RCC 7860 (cell line): Measurements from ENCODE around the gene ADTRP.

ENCODE experiments used
- DNase-seq: peaks from one replicate; pipeline ENCODE4 v3.0.0-alpha.2; 2015; ENCODE audit warnings: low spot score
- FAIRE-seq: peaks from 2 replicates; lab custom pipeline; 2012; peaks lifted over from hg19 to GRCh38; lab: Jason Lieb, UNC

The ADTRP gene

GRCh38 chr6:11778648-11779328 is at the start of gene ADTRP:
Gene ADTRP, minus strand, starts transcription at chr6:11778803. Its CDS starts 44 bp downstream, at chr6:11778759.
- FAIRE-seq (no peak), DNase-seq (no peak)

DNA sequence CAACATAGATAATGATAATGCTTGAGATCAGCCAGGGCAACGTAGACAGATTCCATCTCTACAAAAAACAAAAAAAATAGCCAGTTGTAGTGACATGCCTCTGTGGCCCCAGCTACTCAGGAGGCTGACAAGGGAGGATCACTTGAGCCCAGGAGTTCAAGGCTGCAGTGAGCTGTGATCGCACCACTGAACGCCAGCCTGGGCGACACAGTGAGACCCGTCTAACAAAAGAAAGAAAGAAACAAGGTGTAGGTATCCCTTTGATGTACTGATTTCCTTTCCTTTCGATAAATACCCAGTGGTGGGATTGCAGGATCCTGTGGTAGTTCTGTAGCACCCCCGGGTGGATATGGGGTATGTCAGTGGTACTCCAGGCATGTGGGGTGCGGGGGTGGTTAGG is 48.2 kb upstream of the ADTRP start:
- DNase-seq: no peak
- no peak for FAIRE-seq

DNA sequence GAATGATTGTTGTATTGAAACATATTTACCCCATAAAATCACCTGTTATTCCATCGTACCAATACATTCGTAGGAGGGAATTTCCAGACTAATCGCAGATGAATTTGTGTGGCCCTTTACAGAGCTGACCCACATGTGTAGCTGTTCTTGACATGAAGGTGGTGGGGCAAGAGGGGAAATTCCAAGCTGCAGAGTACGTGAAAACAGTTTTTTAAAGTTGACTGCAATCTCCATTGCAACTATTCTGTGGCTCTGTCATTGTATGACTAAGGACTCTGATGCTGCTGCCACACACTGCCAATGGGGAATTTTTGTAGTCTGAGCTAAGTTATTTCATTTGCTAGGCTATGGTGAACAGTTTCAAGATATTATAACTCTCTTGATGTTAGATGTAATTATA is 46.4 kb upstream of the ADTRP start:
- FAIRE-seq (no peak), DNase-seq (peak; percentile 56)

- FAIRE-seq (no peak), DNase-seq (no peak)
Measured at GRCh38 chr6:11822346-11822745, 43.7 kb upstream of the ADTRP start.

DNA sequence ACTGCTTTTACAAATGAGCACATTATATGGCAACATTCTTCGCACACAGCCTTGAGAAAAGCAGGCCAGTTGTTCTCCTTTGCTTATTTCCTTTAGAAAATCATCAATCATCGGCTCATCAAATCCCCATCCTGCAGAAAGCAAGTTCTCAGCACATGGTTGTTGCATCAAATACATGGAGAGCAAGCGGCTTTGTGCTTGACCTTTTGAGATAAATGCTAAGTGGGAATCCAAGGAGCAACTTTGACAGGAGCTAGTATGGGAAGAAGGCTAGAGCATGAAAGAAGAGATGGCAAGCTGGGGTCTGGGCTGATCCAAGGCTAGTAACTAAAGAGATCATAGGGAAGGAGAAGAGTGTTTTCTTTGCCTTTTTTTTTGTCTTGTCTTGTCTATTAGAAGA is 43.2 kb upstream of the ADTRP start:
- FAIRE-seq (no peak), DNase-seq (no peak)

- DNase-seq: no peak
- FAIRE-seq: no peak
Measured at GRCh38 chr6:11820821-11821220, 42.2 kb upstream of the ADTRP start.

- DNase-seq (no peak), FAIRE-seq (no peak)
Measured at GRCh38 chr6:11819486-11819885, 40.9 kb upstream of the ADTRP start.

- FAIRE-seq (peak; percentile 89), DNase-seq (peak; percentile 68)
Measured at GRCh38 chr6:11815231-11815630, 36.6 kb upstream of the ADTRP start.

DNA sequence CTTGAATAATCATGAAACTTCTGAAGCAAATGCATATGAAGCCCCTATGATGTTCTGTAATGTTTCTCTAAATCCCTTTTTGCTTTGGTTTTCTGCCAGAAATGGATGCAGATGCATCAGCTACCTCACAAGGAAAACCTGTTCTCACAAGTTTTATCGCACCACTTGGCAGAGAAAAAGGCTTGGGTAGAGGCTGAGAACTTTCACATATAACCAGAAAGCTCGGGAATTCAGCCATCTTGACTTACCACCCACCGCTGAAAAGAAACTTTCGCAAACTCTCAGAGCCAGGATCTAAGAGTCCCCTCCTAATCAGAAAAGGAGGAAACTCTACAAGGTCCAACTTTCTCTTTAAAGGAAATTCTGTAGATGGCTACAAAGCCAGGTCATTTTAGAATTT is 36.2 kb upstream of the ADTRP start:
- DNase-seq (no peak), FAIRE-seq (no peak)

DNA sequence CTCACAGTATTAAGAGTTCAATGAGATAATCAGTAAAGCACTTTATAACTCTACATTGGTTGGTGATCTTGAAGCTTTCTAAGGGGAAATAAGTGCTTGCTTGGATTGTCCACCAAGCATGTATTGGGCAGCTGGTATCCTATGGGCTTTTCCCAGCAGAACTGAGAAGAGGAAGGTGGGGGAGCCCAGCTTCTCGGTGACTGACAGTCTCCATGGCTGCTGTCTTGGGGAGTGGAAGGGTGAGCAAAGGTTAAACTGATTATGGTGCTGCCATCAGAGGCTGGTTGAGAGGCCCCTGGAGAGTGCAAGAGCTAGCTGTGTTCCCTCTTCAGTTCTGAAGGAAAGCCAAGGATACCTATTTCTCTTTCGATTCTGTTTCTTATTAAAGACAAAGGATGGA is 35.5 kb upstream of the ADTRP start:
- FAIRE-seq (no peak), DNase-seq (no peak)

GRCh38 chr6:11813606-11814005 is 35.0 kb upstream of the ADTRP start:
- FAIRE-seq (no peak), DNase-seq (no peak)

GRCh38 chr6:11812951-11813350 is 34.3 kb upstream of the ADTRP start:
- FAIRE-seq: no peak
- DNase-seq: no peak

- FAIRE-seq (no peak), DNase-seq (no peak)
Measured at GRCh38 chr6:11812439-11812838, 33.8 kb upstream of the ADTRP start.

DNA sequence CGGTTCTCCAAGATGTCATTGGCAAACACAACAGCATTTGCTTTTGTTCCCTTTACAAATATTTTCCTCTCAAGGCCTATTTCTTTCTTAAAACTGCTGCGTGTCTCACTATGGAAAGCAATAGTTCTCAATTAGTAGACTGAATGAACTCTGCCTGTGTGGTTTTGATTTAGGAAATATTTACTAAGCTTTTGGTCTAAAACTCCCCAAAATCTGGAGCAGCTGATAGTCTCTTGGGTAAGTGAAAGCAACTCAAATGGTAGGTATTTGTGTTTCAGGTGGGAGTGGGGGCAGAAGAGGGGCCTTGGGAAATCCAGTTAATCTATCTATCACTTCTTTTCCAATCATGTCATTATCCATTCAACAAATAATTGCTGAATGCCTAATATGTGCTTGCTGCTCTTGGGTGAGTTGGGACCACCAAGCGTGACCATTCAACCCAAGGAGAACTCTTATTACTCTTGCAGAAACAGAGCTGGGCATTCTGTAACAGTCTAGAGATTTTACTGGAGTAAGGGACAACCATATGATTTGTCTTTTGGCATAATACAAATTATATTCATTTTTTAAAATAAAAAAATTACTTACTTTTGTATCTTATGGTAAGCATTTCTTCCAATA is 33.2 kb upstream of the ADTRP start:
- FAIRE-seq: no peak

GRCh38 chr6:11810854-11811643 is 32.4 kb upstream of the ADTRP start:
- DNase-seq: no peak
- FAIRE-seq: no peak

More for the DNA sequence above, 33.2 kb upstream of the ADTRP start:
- DNase-seq: no peak

DNA sequence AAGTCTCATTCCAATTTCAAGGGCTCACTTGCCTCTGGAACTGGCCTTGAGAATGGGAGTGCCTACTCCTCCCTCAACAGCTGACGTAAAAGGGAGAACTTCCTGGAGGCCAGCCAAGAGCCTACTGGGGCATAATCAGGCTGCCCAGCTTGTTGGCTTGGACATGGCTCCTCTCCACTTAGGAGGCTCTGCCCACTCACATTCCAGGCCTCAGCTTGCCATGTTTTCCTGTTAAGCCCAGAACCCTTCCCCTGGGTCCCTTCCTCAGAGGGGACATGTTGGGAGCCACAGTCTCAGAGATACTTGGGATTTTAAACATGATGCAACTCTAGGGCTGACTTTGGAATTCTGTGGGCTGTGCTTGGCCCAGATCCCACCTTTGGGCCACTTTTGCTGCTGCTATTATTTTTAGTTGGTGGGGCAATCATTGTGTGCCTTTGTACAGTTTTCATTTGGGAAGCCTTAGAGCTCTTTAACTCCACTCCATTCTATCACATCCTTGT is 31.5 kb upstream of the ADTRP start:
- DNase-seq: peak; percentile 65
- FAIRE-seq: no peak

GRCh38 chr6:11808054-11808453 is 29.5 kb upstream of the ADTRP start:
- FAIRE-seq (no peak), DNase-seq (no peak)

- no peak for FAIRE-seq
- no peak for DNase-seq
Measured at GRCh38 chr6:11806561-11807317, 28.1 kb upstream of the ADTRP start.

DNA sequence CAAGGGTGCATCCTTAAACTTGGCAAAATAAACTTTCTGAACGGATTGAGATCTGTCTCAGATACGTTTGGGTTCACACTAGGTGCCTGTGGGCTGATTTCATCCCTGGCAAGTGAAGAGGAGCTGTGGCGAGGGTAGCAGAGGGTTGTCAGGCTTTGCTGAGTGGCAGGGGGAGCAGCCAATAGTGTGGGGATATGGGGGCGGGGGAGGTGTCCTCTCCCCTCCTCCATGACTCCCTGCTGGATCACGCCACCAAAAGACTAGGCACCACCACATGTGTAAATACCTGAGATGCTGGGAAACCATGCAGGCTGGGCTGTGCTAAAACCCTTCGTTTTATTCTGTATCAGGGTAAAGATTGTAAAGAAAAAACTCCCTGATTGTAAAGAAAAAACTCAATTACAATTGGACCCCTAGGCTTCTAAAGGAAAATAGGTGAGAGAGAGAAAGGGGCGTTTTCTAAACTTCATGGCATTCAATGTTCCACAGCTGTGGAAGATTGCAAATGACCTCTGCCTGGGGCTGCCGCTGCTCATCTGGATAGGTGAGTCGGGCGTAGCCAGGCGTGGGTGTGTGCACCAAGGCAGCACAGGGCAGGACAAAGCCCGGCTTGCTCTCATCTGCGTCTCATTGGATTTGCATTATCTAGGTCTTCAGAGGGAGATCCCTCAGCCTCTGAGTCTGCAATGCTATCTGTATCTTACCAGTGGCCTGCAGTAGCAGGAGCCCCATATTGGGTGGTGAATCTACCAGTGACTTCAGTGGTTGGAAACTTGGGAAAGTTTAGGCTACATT is 26.9 kb upstream of the ADTRP start:
- FAIRE-seq (no peak), DNase-seq (no peak)

DNA sequence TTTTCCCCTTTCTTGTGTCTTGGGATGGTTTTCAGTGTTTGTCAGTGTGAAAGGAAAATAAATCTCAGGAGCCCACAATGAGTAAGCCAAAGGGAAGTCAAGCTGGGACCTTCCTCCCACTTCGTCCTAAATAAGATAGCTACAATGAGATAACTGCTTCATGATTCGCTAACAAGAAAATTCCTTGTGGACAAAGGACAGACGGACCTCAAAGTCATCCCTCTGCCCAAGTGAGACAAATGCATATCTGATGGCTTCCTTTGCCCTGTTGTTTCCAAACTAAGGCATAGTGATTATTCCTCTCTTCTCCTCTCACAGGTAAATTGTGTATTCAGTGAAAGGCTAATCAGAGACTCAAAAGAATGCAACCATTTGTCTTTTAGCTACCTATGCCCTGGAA is 26.1 kb upstream of the ADTRP start:
- DNase-seq: peak; percentile 19

More for the DNA sequence above, 26.1 kb upstream of the ADTRP start:
- no peak for FAIRE-seq
